ENCODE data around the gene DLG2.
"Not testable (repeated sequence)": the region's sequence is repeated elsewhere in the genome, so short reads cannot be mapped to it uniquely, and the experiment has no call there.

The DLG2 gene

DNA sequence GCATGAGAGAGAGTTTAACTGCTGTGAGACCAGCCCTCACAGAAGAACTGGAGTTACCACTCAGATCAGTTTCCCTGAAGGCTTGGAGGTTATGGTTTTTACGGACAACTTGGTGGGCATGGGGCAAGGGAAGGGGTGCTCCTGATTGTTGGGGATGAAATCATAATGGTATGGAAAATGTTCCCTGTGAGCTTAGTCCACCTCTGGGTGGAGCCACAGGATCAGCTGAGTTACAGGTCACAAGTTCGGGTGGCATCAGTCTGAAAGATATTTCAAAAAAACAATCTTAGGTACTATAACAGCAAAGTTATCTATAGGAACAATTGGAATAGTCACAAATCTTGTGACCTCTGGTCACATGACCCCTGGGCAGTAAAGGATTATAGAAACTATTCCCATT, 162.9 kb downstream of the DLG2 start:
- H3K4me1 Mint-ChIP-seq: no peaks in the 10 kb centered on the region
- H3K27me3 Mint-ChIP-seq: no peaks in the 10 kb centered on the region
- H3K36me3 Mint-ChIP-seq (ENCODE audit: insufficient read depth): no peaks in the 10 kb centered on the region
- H3K4me3 Mint-ChIP-seq: no peak overlapping the region
- H3K9me3 Mint-ChIP-seq: peaks cover 21% of the 10 kb centered on the region
- H3K27ac Mint-ChIP-seq (ENCODE audit: low read depth): no peak overlapping the region
- no peak for ATAC-seq (replicated peaks; ENCODE audit: extremely low read depth, poor library complexity, severe bottlenecking)
- no peak for DNase-seq (ENCODE audit: low spot score in 2 of 2)

GRCh38 chr11:85459304-85459703, 167.8 kb downstream of the DLG2 start:
- peaks cover 48% of the 10 kb centered on the region for H3K9me3 Mint-ChIP-seq
- no peak overlapping the region for H3K27ac Mint-ChIP-seq (ENCODE audit: low read depth)
- H3K4me1 Mint-ChIP-seq: no peaks in the 10 kb centered on the region
- H3K36me3 Mint-ChIP-seq (ENCODE audit: insufficient read depth): no peaks in the 10 kb centered on the region
- H3K27me3 Mint-ChIP-seq: no peaks in the 10 kb centered on the region
- ATAC-seq (replicated peaks; ENCODE audit: extremely low read depth, poor library complexity, severe bottlenecking) (no peak), DNase-seq (ENCODE audit: low spot score in 2 of 2) (no peak)
- H3K4me3 Mint-ChIP-seq: no peak overlapping the region

GRCh38 chr11:85444479-85444878, 182.7 kb downstream of the DLG2 start:
- DNase-seq (ENCODE audit: low spot score in 2 of 2) (no peak), ATAC-seq (replicated peaks; ENCODE audit: extremely low read depth, poor library complexity, severe bottlenecking) (no peak)
- no peaks in the 10 kb centered on the region for H3K36me3 Mint-ChIP-seq (ENCODE audit: insufficient read depth)
- H3K4me3 Mint-ChIP-seq: no peak overlapping the region
- H3K9me3 Mint-ChIP-seq: peaks cover 15% of the 10 kb centered on the region
- no peaks in the 10 kb centered on the region for H3K27me3 Mint-ChIP-seq
- no peak overlapping the region for H3K27ac Mint-ChIP-seq (ENCODE audit: low read depth)
- H3K4me1 Mint-ChIP-seq: no peaks in the 10 kb centered on the region

DNA sequence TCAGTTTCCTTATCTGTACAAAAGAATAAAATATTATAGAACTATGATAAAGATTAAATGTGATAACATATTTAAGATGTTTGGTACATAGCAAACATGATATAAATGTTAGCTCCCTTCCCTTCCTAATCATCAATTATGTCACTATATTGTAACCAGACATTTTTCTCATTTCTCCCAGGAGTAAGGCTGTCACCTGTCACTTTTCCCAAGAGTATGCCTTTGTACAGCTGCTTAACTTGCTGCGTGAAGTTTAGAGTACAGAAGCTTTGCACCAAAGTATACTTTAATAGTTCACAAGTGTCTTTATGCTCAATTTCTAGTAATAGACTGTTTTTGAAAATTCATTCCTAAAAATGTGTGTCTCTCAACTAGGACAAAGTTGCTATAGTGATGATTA, 186.9 kb downstream of the DLG2 start:
- Mint-ChIP-seq H3K36me3 (ENCODE audit: insufficient read depth) (no peaks in the 10 kb centered on the region), H3K27ac (ENCODE audit: low read depth) (no peak overlapping the region)

GRCh38 chr11:85438328-85438727, 188.8 kb downstream of the DLG2 start:
- Mint-ChIP-seq H3K4me1 (no peaks in the 10 kb centered on the region), H3K27ac (ENCODE audit: low read depth) (no peak overlapping the region), H3K4me3 (no peak overlapping the region), H3K36me3 (ENCODE audit: insufficient read depth) (no peaks in the 10 kb centered on the region), H3K27me3 (no peaks in the 10 kb centered on the region), H3K9me3 (peaks cover 43% of the 10 kb centered on the region)
- ATAC-seq (replicated peaks; ENCODE audit: extremely low read depth, poor library complexity, severe bottlenecking): no peak
- no peak for DNase-seq (ENCODE audit: low spot score in 2 of 2)

More for the DNA sequence above, 186.9 kb downstream of the DLG2 start:
- H3K4me1 Mint-ChIP-seq: no peaks in the 10 kb centered on the region
- no peak for DNase-seq (ENCODE audit: low spot score in 2 of 2)
- H3K9me3 Mint-ChIP-seq: peaks cover 30% of the 10 kb centered on the region
- H3K27me3 Mint-ChIP-seq: no peaks in the 10 kb centered on the region
- ATAC-seq (replicated peaks; ENCODE audit: extremely low read depth, poor library complexity, severe bottlenecking): no peak
- no peak overlapping the region for H3K4me3 Mint-ChIP-seq

GRCh38 chr11:85431319-85431718, 195.8 kb downstream of the DLG2 start:
- peaks cover 55% of the 10 kb centered on the region for H3K9me3 Mint-ChIP-seq
- DNase-seq (ENCODE audit: low spot score in 2 of 2) (no peak), ATAC-seq (replicated peaks; ENCODE audit: extremely low read depth, poor library complexity, severe bottlenecking) (no peak)
- no peaks in the 10 kb centered on the region for H3K27me3 Mint-ChIP-seq
- no peaks in the 10 kb centered on the region for H3K36me3 Mint-ChIP-seq (ENCODE audit: insufficient read depth)
- no peaks in the 10 kb centered on the region for H3K4me1 Mint-ChIP-seq
- no peak overlapping the region for H3K27ac Mint-ChIP-seq (ENCODE audit: low read depth)
- H3K4me3 Mint-ChIP-seq: no peak overlapping the region

DNA sequence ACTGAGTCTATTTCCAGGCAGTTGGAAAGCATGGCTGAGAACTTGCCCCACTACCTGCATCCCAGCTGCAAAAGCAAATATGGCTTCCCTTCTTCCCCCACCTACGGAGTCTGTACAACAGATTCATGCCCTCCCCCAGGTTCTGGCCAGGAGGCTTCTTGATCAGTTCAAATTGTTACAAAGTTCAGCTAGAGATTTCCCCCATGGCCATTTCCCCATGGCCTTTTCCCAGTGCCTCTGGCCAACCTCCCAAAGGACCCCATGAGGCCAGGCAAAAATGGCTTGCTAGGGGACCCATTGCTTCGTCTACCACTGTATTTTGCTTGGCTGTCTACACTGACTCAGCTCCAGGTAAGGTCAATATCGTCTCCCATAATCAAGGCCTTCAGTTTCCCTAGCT, 203.3 kb downstream of the DLG2 start:
- no peak overlapping the region for H3K4me3 Mint-ChIP-seq
- no peak for ATAC-seq (replicated peaks; ENCODE audit: extremely low read depth, poor library complexity, severe bottlenecking)
- H3K4me1 Mint-ChIP-seq: no peaks in the 10 kb centered on the region
- H3K9me3 Mint-ChIP-seq: peaks cover 47% of the 10 kb centered on the region
- H3K27me3 Mint-ChIP-seq: no peaks in the 10 kb centered on the region
- no peaks in the 10 kb centered on the region for H3K36me3 Mint-ChIP-seq (ENCODE audit: insufficient read depth)
- H3K27ac Mint-ChIP-seq (ENCODE audit: low read depth): no peak overlapping the region
- no peak for DNase-seq (ENCODE audit: low spot score in 2 of 2)

GRCh38 chr11:85423316-85423715, 203.8 kb downstream of the DLG2 start:
- Mint-ChIP-seq H3K27ac (ENCODE audit: low read depth) (no peak overlapping the region), H3K27me3 (no peaks in the 10 kb centered on the region), H3K4me3 (no peak overlapping the region), H3K9me3 (peaks cover 47% of the 10 kb centered on the region), H3K36me3 (ENCODE audit: insufficient read depth) (no peaks in the 10 kb centered on the region), H3K4me1 (no peaks in the 10 kb centered on the region)
- ATAC-seq (replicated peaks; ENCODE audit: extremely low read depth, poor library complexity, severe bottlenecking) (no peak), DNase-seq (ENCODE audit: low spot score in 2 of 2) (no peak)

DNA sequence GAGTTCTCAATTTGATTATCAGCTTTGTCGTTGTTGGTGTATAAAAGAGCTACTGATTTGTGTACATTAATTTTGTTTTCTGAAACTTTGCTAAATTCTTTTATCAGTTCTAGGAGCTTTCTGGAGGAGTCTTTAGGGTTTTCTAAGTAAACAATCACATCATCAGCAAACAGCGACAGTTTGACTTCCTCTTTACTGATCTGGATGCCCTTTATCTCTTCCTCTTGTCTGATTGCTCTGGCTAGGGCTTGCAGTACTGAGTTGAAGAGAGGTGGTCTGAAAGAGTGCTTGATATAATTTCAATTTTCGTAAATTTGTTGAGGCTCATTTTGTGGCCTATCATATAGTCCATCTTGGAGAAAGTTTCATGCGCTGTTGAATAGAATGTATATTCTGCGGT, 213.0 kb downstream of the DLG2 start:
- Mint-ChIP-seq H3K4me3 (no peak overlapping the region), H3K27me3 (no peaks in the 10 kb centered on the region), H3K27ac (ENCODE audit: low read depth) (no peak overlapping the region), H3K4me1 (no peaks in the 10 kb centered on the region), H3K9me3 (peaks cover 46% of the 10 kb centered on the region), H3K36me3 (ENCODE audit: insufficient read depth) (no peaks in the 10 kb centered on the region)
- ATAC-seq (replicated peaks; ENCODE audit: extremely low read depth, poor library complexity, severe bottlenecking) (no peak), DNase-seq (ENCODE audit: low spot score in 2 of 2) (no peak)

GRCh38 chr11:85407648-85408047, 219.5 kb downstream of the DLG2 start:
- no peak for DNase-seq (ENCODE audit: low spot score in 2 of 2)
- Mint-ChIP-seq H3K9me3 (peaks cover 36% of the 10 kb centered on the region), H3K4me1 (no peaks in the 10 kb centered on the region), H3K4me3 (no peak overlapping the region), H3K27ac (ENCODE audit: low read depth) (no peak overlapping the region), H3K36me3 (ENCODE audit: insufficient read depth) (no peaks in the 10 kb centered on the region), H3K27me3 (no peaks in the 10 kb centered on the region)
- ATAC-seq (replicated peaks; ENCODE audit: extremely low read depth, poor library complexity, severe bottlenecking): no peak

DNA sequence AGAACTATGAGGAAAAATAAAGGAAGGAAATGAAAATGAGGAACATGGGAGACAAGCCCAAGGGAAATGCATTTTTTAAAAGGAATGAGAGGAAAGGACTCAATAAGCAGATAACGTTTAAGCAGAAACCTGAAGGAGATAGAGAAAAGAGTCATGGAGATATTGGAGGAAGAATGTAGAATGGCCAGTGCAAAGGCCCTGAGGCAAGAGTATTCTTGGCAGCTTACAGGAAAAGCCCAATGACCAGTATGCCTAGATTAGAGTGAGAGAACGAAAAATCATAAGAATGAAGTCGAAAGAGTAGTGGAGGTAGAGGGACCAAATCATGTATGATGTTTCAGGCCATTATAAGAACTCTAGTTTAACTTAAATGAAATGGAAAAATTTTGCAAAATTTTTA, 220.3 kb downstream of the DLG2 start:
- no peaks in the 10 kb centered on the region for H3K27me3 Mint-ChIP-seq
- no peak for ATAC-seq (replicated peaks; ENCODE audit: extremely low read depth, poor library complexity, severe bottlenecking)
- peaks cover 28% of the 10 kb centered on the region for H3K9me3 Mint-ChIP-seq

DNA sequence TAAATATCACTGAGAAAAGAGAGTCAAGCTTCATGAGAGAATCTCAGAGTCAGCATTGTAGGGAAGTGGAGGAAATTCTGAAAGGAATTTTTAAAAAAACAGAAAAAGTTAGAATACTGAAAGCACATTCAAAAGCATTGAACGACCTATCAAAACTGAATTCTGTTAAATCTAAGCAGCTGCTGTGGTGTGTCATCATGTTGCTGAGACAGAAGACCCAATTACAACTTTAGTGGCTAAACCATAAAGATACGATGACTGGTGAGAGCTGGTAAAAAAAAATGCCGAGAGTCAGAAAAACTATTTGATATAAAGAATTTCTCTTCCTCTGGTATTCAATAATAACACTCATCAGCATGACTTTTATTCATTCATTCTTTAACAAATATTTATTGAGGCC, 220.8 kb downstream of the DLG2 start:
- no peaks in the 10 kb centered on the region for H3K4me1 Mint-ChIP-seq
- no peak overlapping the region for H3K27ac Mint-ChIP-seq (ENCODE audit: low read depth)
- no peak for ATAC-seq (replicated peaks; ENCODE audit: extremely low read depth, poor library complexity, severe bottlenecking)
- H3K4me3 Mint-ChIP-seq: no peak overlapping the region
- no peak for DNase-seq (ENCODE audit: low spot score in 2 of 2)
- H3K27me3 Mint-ChIP-seq: no peaks in the 10 kb centered on the region
- H3K9me3 Mint-ChIP-seq: peaks cover 28% of the 10 kb centered on the region
- no peaks in the 10 kb centered on the region for H3K36me3 Mint-ChIP-seq (ENCODE audit: insufficient read depth)

More for the DNA sequence above, 220.3 kb downstream of the DLG2 start:
- Mint-ChIP-seq H3K36me3 (ENCODE audit: insufficient read depth) (no peaks in the 10 kb centered on the region), H3K4me1 (no peaks in the 10 kb centered on the region), H3K4me3 (no peak overlapping the region), H3K27ac (ENCODE audit: low read depth) (no peak overlapping the region)
- DNase-seq (ENCODE audit: low spot score in 2 of 2): no peak

DNA sequence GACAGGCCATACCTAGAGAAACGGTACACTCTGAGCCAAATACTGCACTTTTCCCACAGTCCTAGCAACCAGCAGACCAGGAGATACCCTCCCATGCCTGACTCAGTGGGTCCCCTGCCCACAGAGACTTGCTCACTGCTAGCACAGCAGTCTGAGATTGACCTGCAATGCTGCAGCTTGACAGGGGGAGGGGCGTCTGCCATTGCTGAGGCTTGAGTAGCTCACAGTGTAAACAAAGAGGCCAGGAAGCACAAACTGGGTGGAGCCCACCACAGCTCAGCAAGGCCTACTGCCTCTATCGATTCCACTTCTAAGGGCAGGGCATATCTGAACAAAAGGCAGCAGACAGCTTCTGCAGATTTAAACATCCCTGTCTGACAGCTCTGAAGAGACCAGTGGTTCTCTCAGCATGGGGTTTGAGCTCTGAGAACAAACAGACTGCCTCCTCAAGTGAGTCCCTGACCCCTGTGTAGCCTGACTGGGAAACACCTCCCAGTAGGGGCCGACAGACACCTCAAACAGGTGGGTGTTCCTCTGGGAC, 231.6 kb downstream of the DLG2 start:
- not testable (repeated sequence) for H3K27me3 Mint-ChIP-seq; DNase-seq (ENCODE audit: low spot score in 2 of 2); H3K36me3 Mint-ChIP-seq (ENCODE audit: insufficient read depth); H3K4me1 Mint-ChIP-seq; H3K27ac Mint-ChIP-seq (ENCODE audit: low read depth); ATAC-seq (replicated peaks; ENCODE audit: extremely low read depth, poor library complexity, severe bottlenecking); H3K4me3 Mint-ChIP-seq
- peaks cover 49% of the 10 kb centered on the region for H3K9me3 Mint-ChIP-seq

GRCh38 chr11:85394283-85394682, 232.9 kb downstream of the DLG2 start:
- peaks cover 51% of the 10 kb centered on the region for H3K9me3 Mint-ChIP-seq

More at GRCh38 chr11:85394283-85394682, 232.9 kb downstream of the DLG2 start:
- DNase-seq (ENCODE audit: low spot score in 2 of 2) (no peak), ATAC-seq (replicated peaks; ENCODE audit: extremely low read depth, poor library complexity, severe bottlenecking) (no peak)
- Mint-ChIP-seq H3K27me3 (no peaks in the 10 kb centered on the region), H3K4me1 (no peaks in the 10 kb centered on the region), H3K27ac (ENCODE audit: low read depth) (no peak overlapping the region), H3K36me3 (ENCODE audit: insufficient read depth) (no peaks in the 10 kb centered on the region), H3K4me3 (no peak overlapping the region)
